Mesenchymal stem cell (in vitro differentiated cells and primary cell): ENCODE data around the gene DIP2B.
A peak's percentile ranks its signal among the peaks of the same experiment; 100 is the strongest.

Experiments used
- DNase-seq: peaks from one replicate; pipeline ENCODE4 v3.0.0-alpha.2; 2013
- H2AFZ ChIP-seq: one replicate; pipeline ENCODE4 v1.6.1; 2013; ENCODE audit warnings: low read depth, mild to moderate bottlenecking, control low read depth, inconsistent platforms, low read length, moderate library complexity
- H2AK5ac ChIP-seq: 2 replicates; pipeline ENCODE4 v1.6.1; 2013; ENCODE audit warnings: low read length, moderate library complexity, mild to moderate bottlenecking, inconsistent platforms; ENCODE audit not compliant: severe bottlenecking
- H2BK120ac ChIP-seq: one replicate; pipeline ENCODE4 v1.6.1; 2013; ENCODE audit warnings: low read depth, mild to moderate bottlenecking, inconsistent platforms, low read length, moderate library complexity
- H2BK12ac ChIP-seq, 2 experiments: one replicate each; pipeline ENCODE4 v1.6.1; 2013; ENCODE audit warnings: inconsistent platforms in 2 of 2, low read length in 2 of 2, mild to moderate bottlenecking in 2 of 2, moderate library complexity in 2 of 2, control low read depth in 1 of 2
- H2BK15ac ChIP-seq: one replicate; pipeline ENCODE4 v1.6.1; 2013; ENCODE audit warnings: mild to moderate bottlenecking, low read depth, inconsistent platforms; ENCODE audit not compliant: poor library complexity, severe bottlenecking
- H2BK5ac ChIP-seq: 2 replicates; pipeline ENCODE4 v1.6.1; 2013; ENCODE audit warnings: low read depth, mild to moderate bottlenecking, low read length, control low read depth, inconsistent platforms; ENCODE audit not compliant: poor library complexity, severe bottlenecking
- H3K14ac ChIP-seq, 2 experiments: one replicate each; pipeline ENCODE4 v1.6.1; 2013; ENCODE audit warnings: inconsistent platforms in 2 of 2, low read length in 2 of 2, control low read depth in 1 of 2, mild to moderate bottlenecking in 1 of 2, moderate library complexity in 1 of 2
- H3K18ac ChIP-seq, 2 experiments: one replicate each; pipeline ENCODE4 v1.6.1; 2013; ENCODE audit warnings: inconsistent platforms in 2 of 2, low read length in 2 of 2, control low read depth in 1 of 2, low read depth in 1 of 2, mild to moderate bottlenecking in 1 of 2
- H3K23ac ChIP-seq, 2 experiments: one replicate each; pipeline ENCODE4 v1.6.1; 2013; ENCODE audit warnings: inconsistent platforms in 2 of 2, low read length in 2 of 2, mild to moderate bottlenecking in 2 of 2, moderate library complexity in 2 of 2, control low read depth in 1 of 2
- H3K27ac ChIP-seq: 2 replicates; pipeline ENCODE4 v1.5.1; 2013; ENCODE audit warnings: mild to moderate bottlenecking, moderate library complexity, low read length, control low read depth, inconsistent platforms; ENCODE audit not compliant: poor library complexity, severe bottlenecking
- H3K27me3 ChIP-seq, 2 experiments: 2 replicates each; pipeline versions ENCODE4 v1.6.1 to v1.7.0; 2013; ENCODE audit warnings: low read length in 2 of 2, mild to moderate bottlenecking in 2 of 2, moderate library complexity in 2 of 2, control low read depth in 1 of 2, inconsistent platforms in 1 of 2; ENCODE audit not compliant: control insufficient read depth in 1 of 2, insufficient read depth in 1 of 2
- H3K36me3 ChIP-seq, 2 experiments: 2 replicates each; pipeline versions ENCODE4 v1.6.1 to v1.7.0; 2013; ENCODE audit warnings: low read length in 2 of 2, control low read depth in 1 of 2, inconsistent platforms in 1 of 2, low read depth in 1 of 2, mild to moderate bottlenecking in 1 of 2; ENCODE audit not compliant: insufficient read depth in 2 of 2, control insufficient read depth in 1 of 2
- H3K4ac ChIP-seq, 2 experiments: one replicate each; pipeline ENCODE4 v1.6.1; 2013; ENCODE audit warnings: inconsistent platforms in 2 of 2, low read length in 2 of 2, mild to moderate bottlenecking in 2 of 2, moderate library complexity in 2 of 2, control low read depth in 1 of 2, low read depth in 1 of 2
- H3K4me1 ChIP-seq: 2 replicates; pipeline ENCODE4 v1.6.1; 2013; ENCODE audit warnings: low read depth, low read length, control low read depth; ENCODE audit not compliant: control insufficient read depth, insufficient read depth
- H3K4me2 ChIP-seq: 2 replicates; pipeline ENCODE4 v1.6.1; 2013; ENCODE audit warnings: low read length, mild to moderate bottlenecking, inconsistent platforms; ENCODE audit not compliant: poor library complexity, severe bottlenecking
- H3K4me3 ChIP-seq, 2 experiments: 2 replicates each; pipeline versions ENCODE4 v1.5.1 to v1.7.0; 2013; ENCODE audit warnings: low read length in 2 of 2, mild to moderate bottlenecking in 2 of 2, control low read depth in 1 of 2, low read depth in 1 of 2; ENCODE audit not compliant: insufficient read depth in 1 of 2
- H3K79me1 ChIP-seq: replicated peaks from 2 replicates; pipeline ENCODE4 v1.6.1; 2013; ENCODE audit warnings: mild to moderate bottlenecking, control low read depth, low read length, inconsistent platforms; ENCODE audit not compliant: poor library complexity, severe bottlenecking
- H3K9ac ChIP-seq: 2 replicates; pipeline ENCODE4 v1.7.0; 2013; ENCODE audit warnings: mild to moderate bottlenecking, low read length, moderate library complexity
- H3K9me3 ChIP-seq: 2 replicates; pipeline ENCODE4 v1.7.0; 2013; ENCODE audit warnings: mild to moderate bottlenecking, low read length; ENCODE audit not compliant: control insufficient read depth
- H4K8ac ChIP-seq: one replicate; pipeline ENCODE4 v1.6.1; 2013; ENCODE audit warnings: inconsistent platforms, mild to moderate bottlenecking, low read length, moderate library complexity
- H4K91ac ChIP-seq: one replicate; pipeline ENCODE4 v1.6.1; 2013; ENCODE audit warnings: mild to moderate bottlenecking, low read length, inconsistent platforms
- WGBS: methylation state at CpG from one replicate; pipeline ENCODE4 v1.1.7; 2013; ENCODE audit warnings: mixed read lengths; 5-methylcytosine and 5-hydroxymethylcytosine counted together

The DIP2B gene

GRCh38 chr12:50620109-50620977 lies 115.6 kb downstream of the DIP2B start:
- Histone ChIP-seq H3K4me2 (no peak overlapping the region), H4K8ac (no peak overlapping the region), H3K9ac (peak overlapping the region; percentile 1), H3K23ac (peak overlapping the region in 1 of 2 experiments; percentile 2), H3K27ac (peak overlapping the region; percentile 62), H2AFZ (no peak overlapping the region), H3K27me3 (no peaks in the 10 kb centered on the region), H3K36me3 (no peaks in the 10 kb centered on the region), H2BK120ac (no peak overlapping the region), H3K9me3 (no peaks in the 10 kb centered on the region), H2BK15ac (peak overlapping the region; percentile 82), H3K4me1 (peaks cover 12% of the 10 kb centered on the region), H3K79me1 (peaks cover 17% of the 10 kb centered on the region), H3K18ac (peak overlapping the region; percentile 23 to 58), H3K14ac (no peak overlapping the region), H2BK5ac (peak overlapping the region; percentile 20), H3K4ac (no peak overlapping the region), H2BK12ac (peak overlapping the region in 1 of 2 experiments; percentile 19), H4K91ac (no peak overlapping the region), H3K4me3 (no peak overlapping the region), H2AK5ac (peak overlapping the region; percentile 14)
- 19% methylated on average over 7 of the region's 9 CpGs for WGBS
- DNase-seq, result peak; percentile 94

DNA sequence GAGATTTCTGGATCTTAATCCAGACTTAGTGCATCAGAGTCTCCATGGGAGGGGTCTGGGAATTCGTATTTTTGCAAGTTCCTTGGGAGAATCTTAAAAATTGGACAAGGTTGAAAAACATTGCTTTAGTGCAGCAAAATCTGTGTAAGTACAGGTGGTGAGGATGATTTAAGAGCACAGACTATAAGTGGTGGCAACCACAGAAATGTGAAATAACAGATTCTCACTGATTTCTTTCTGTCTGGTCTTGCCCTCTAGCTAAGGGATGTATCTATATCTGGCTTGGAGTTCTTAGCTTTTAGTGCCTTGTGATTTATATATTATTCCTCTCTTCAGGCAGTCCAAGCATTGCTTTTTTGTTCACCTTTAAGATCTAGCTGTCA lies 116.2 kb downstream of the DIP2B start:
- Histone ChIP-seq H2AK5ac (no peak overlapping the region), H3K4me1 (peaks cover 12% of the 10 kb centered on the region), H3K18ac (no peak overlapping the region), H2BK5ac (no peak overlapping the region), H2BK120ac (no peak overlapping the region), H3K4me3 (no peak overlapping the region), H4K91ac (no peak overlapping the region), H3K9me3 (no peaks in the 10 kb centered on the region), H3K9ac (no peak overlapping the region), H4K8ac (no peak overlapping the region), H3K79me1 (peaks cover 19% of the 10 kb centered on the region), H2AFZ (no peak overlapping the region), H3K36me3 (peaks cover 0 to 2% of the 10 kb centered on the region in 2 experiments), H3K14ac (no peak overlapping the region), H2BK15ac (no peak overlapping the region), H2BK12ac (no peak overlapping the region), H3K27ac (peak overlapping the region; percentile 62), H3K27me3 (no peaks in the 10 kb centered on the region), H3K4me2 (no peak overlapping the region), H3K4ac (no peak overlapping the region), H3K23ac (no peak overlapping the region)
- DNase-seq, result no peak
- whole genome bisulfite sequencing, result 63% methylated on average over 1 of the region's 1 CpG

- Histone ChIP-seq H3K36me3 (peaks cover 0 to 8% of the 10 kb centered on the region in 2 experiments), H2BK120ac (no peak overlapping the region), H2BK5ac (no peak overlapping the region), H3K4me1 (peaks cover 12% of the 10 kb centered on the region), H3K4me2 (no peak overlapping the region), H3K14ac (no peak overlapping the region), H3K27me3 (no peaks in the 10 kb centered on the region), H3K4me3 (no peak overlapping the region), H3K23ac (no peak overlapping the region), H3K79me1 (peaks cover 19% of the 10 kb centered on the region), H2BK15ac (no peak overlapping the region), H3K9ac (no peak overlapping the region), H4K91ac (no peak overlapping the region), H2AK5ac (peak overlapping the region; percentile 91), H3K4ac (no peak overlapping the region), H3K18ac (no peak overlapping the region), H3K27ac (peak overlapping the region; percentile 62), H3K9me3 (no peaks in the 10 kb centered on the region), H2AFZ (no peak overlapping the region), H4K8ac (no peak overlapping the region), H2BK12ac (peak overlapping the region in 1 of 2 experiments; percentile 55)
- no peak for DNase-seq
- 65% methylated on average over 8 of the region's 8 CpGs for WGBS
Observed at GRCh38 chr12:50621399-50622300, 116.9 kb downstream of the DIP2B start.
